HepG2 (cell line): Measurements from ENCODE around the gene DCAF8.

ENCODE experiments used
- ELF4 ChIP-seq: sonication (generic); formaldehyde crosslinking; IDR thresholded peaks from 2 replicates; pipeline ENCODE4 v1.5.0; 2020; ENCODE audit warnings: missing genetic modification reagents, mild to moderate bottlenecking, moderate library complexity, borderline replicate concordance
- EP300 ChIP-seq, 3 experiments: sonication (generic) in 1 of 3; formaldehyde crosslinking in 1 of 3; IDR thresholded peaks; 2 replicates each; pipeline versions ENCODE4 v1.5.1 to v1.6.1; 2011 to 2020; ENCODE audit warnings: low read depth in 2 of 3, low read length in 2 of 3, borderline replicate concordance in 1 of 3, improper control_type of control experiment in 1 of 3, mild to moderate bottlenecking in 1 of 3, missing genetic modification reagents in 1 of 3, moderate library complexity in 1 of 3
- GABPA ChIP-seq, 2 experiments: IDR thresholded peaks; 2 replicates each; pipeline ENCODE4 v1.6.1; 2011 to 2016; ENCODE audit warnings: low read depth in 2 of 2, low read length in 1 of 2, missing biosample characterization in 1 of 2, missing genetic modification characterization in 1 of 2
- NBN ChIP-seq: fragments of 450-650 bp; conservative IDR thresholded peaks from 2 replicates; pipeline ENCODE4 v1.6.1; 2017
- NFIC ChIP-seq: IDR thresholded peaks from 2 replicates; pipeline ENCODE4 v1.6.1; 2012; ENCODE audit warnings: mild to moderate bottlenecking, low read length, inconsistent platforms
- POLR2A ChIP-seq, 2 experiments: IDR thresholded peaks; 2 replicates each; pipeline ENCODE4 v1.6.1; 2011; ENCODE audit warnings: low read depth in 2 of 2, low read length in 2 of 2, mild to moderate bottlenecking in 1 of 2, moderate library complexity in 1 of 2; ENCODE audit not compliant: insufficient read depth in 1 of 2
- TBP ChIP-seq: sonication (generic); formaldehyde crosslinking; IDR thresholded peaks from 2 replicates; pipeline ENCODE4 v1.5.0; 2020; ENCODE audit warnings: missing genetic modification reagents
- ZNF274 ChIP-seq: sonication (generic); formaldehyde crosslinking; IDR thresholded peaks from 2 replicates; pipeline ENCODE4 v1.5.1; 2020; ENCODE audit warnings: mild to moderate bottlenecking, missing genetic modification reagents
- TF ChIP-seq, protein P1 (sequence below): sonication (generic); formaldehyde crosslinking; IDR thresholded peaks from 2 replicates; pipeline ENCODE4 v1.5.0; 2020; ENCODE audit warnings: mild to moderate bottlenecking, missing genetic modification reagents, moderate library complexity
- TF ChIP-seq, protein P2 (sequence below): sonication (generic); formaldehyde crosslinking; IDR thresholded peaks from 2 replicates; pipeline ENCODE4 v1.4.0; 2020; ENCODE audit warnings: missing genetic modification reagents
- TF ChIP-seq, protein P3 (sequence below), 2 experiments: fragments of 450-650 bp in 1 of 2; sonication (generic) in 1 of 2; formaldehyde crosslinking in 1 of 2; IDR thresholded peaks; 2 replicates each; pipeline versions ENCODE4 v1.6.1 to v1.8.0; 2016 to 2022; ENCODE audit warnings: antibody characterized with exemption in 1 of 2, mild to moderate bottlenecking in 1 of 2, missing genetic modification reagents in 1 of 2

DNA sequence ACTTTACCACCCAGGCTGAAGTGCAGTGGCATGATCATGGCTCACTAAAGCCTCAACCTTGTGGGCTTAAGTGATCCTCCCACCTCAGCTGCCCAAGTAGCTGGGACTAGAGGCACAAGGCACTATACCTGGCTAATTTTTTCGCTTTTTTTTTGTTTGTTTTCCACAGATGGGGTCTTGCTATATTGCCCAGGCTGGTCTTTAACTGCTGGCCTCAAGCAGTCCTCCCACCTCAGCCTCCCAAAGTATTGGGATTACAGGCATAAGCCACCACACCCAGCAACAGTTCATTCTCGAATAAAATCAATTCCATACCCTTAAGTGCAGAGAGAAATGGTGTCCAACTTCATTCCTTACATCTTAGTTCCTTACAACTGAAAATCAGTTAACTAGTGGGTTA, 24.8 kb downstream of the DCAF8 start:
- TF ChIP-seq, protein P1, sequence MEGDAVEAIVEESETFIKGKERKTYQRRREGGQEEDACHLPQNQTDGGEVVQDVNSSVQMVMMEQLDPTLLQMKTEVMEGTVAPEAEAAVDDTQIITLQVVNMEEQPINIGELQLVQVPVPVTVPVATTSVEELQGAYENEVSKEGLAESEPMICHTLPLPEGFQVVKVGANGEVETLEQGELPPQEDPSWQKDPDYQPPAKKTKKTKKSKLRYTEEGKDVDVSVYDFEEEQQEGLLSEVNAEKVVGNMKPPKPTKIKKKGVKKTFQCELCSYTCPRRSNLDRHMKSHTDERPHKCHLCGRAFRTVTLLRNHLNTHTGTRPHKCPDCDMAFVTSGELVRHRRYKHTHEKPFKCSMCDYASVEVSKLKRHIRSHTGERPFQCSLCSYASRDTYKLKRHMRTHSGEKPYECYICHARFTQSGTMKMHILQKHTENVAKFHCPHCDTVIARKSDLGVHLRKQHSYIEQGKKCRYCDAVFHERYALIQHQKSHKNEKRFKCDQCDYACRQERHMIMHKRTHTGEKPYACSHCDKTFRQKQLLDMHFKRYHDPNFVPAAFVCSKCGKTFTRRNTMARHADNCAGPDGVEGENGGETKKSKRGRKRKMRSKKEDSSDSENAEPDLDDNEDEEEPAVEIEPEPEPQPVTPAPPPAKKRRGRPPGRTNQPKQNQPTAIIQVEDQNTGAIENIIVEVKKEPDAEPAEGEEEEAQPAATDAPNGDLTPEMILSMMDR (CRISPR knock-in tag), result no peak
- TF ChIP-seq, protein P2, sequence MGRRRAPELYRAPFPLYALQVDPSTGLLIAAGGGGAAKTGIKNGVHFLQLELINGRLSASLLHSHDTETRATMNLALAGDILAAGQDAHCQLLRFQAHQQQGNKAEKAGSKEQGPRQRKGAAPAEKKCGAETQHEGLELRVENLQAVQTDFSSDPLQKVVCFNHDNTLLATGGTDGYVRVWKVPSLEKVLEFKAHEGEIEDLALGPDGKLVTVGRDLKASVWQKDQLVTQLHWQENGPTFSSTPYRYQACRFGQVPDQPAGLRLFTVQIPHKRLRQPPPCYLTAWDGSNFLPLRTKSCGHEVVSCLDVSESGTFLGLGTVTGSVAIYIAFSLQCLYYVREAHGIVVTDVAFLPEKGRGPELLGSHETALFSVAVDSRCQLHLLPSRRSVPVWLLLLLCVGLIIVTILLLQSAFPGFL (CRISPR knock-in tag), result no peak
- no peak for TF ChIP-seq TBP
- no peak for TF ChIP-seq ZNF274 (CRISPR knock-in tag)
- no peak for TF ChIP-seq ELF4 (CRISPR knock-in tag)
- TF ChIP-seq, protein P3, sequence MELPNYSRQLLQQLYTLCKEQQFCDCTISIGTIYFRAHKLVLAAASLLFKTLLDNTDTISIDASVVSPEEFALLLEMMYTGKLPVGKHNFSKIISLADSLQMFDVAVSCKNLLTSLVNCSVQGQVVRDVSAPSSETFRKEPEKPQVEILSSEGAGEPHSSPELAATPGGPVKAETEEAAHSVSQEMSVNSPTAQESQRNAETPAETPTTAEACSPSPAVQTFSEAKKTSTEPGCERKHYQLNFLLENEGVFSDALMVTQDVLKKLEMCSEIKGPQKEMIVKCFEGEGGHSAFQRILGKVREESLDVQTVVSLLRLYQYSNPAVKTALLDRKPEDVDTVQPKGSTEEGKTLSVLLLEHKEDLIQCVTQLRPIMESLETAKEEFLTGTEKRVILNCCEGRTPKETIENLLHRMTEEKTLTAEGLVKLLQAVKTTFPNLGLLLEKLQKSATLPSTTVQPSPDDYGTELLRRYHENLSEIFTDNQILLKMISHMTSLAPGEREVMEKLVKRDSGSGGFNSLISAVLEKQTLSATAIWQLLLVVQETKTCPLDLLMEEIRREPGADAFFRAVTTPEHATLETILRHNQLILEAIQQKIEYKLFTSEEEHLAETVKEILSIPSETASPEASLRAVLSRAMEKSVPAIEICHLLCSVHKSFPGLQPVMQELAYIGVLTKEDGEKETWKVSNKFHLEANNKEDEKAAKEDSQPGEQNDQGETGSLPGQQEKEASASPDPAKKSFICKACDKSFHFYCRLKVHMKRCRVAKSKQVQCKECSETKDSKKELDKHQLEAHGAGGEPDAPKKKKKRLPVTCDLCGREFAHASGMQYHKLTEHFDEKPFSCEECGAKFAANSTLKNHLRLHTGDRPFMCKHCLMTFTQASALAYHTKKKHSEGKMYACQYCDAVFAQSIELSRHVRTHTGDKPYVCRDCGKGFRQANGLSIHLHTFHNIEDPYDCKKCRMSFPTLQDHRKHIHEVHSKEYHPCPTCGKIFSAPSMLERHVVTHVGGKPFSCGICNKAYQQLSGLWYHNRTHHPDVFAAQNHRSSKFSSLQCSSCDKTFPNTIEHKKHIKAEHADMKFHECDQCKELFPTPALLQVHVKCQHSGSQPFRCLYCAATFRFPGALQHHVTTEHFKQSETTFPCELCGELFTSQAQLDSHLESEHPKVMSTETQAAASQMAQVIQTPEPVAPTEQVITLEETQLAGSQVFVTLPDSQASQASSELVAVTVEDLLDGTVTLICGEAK (IDR thresholded peaks at IDR 0.05), result no peak
- TF ChIP-seq, protein P3 (CRISPR knock-in tag; IDR thresholded peaks at IDR 0.05), result no peak
- TF ChIP-seq NBN, result no peak
- TF ChIP-seq POLR2A (IDR thresholded peaks at IDR 0.05; ENCODE audit: insufficient read depth in 1 of 2, low read depth in 2 of 2, low read length in 2 of 2), result no peak
- TF ChIP-seq NFIC, result no peak
- no peak for TF ChIP-seq GABPA (IDR thresholded peaks at IDR 0.05; ENCODE audit: low read depth, low read length)
- TF ChIP-seq GABPA (CRISPR knock-in tag; IDR thresholded peaks at IDR 0.05; ENCODE audit: low read depth), result no peak
- no peak for TF ChIP-seq EP300 (IDR thresholded peaks at IDR 0.05; ENCODE audit: low read depth in 2 of 2, low read length in 2 of 2)
- no peak for TF ChIP-seq EP300 (CRISPR knock-in tag; IDR thresholded peaks at IDR 0.05; ENCODE audit: borderline replicate concordance)
